K562 (cell line): ENCODE measurements around the gene ARHGAP42. TPM values are rescaled to one million over a fixed set of nuclear protein-coding genes. Genes with fewer than 3 reads are reported as not detected.

Experiments
- ATAC-seq: fragments of 200-7000 bp; cut with Tn5 transposase; 3 replicates; pipeline ENCODE4 v1.9.1; 2020; ENCODE audit warnings: moderate library complexity
- BruUV-seq: library from RNA; stranded (reverse); fragments of 400-500 nt; replicated peaks from 2 replicates; lab custom pipeline; 2021; lab: Mats Ljungman, UMichigan
- CTCF ChIA-PET: fragments of 300-600 bp; formaldehyde crosslinking; extraction: SDS; loops from one replicate; lab custom pipeline; 2021; ENCODE audit warnings: low intra/inter-chr PET ratio; lab: Yijun Ruan, JAX
- POLR2A ChIA-PET: fragments of 300-600, 350-650 bp; sonication (Branson Sonifier 250); formaldehyde crosslinking; extraction: SDS; loops from one replicate; lab custom pipeline; 2021; ENCODE audit warnings: antibody characterized with exemption, inconsistent platforms; lab: Yijun Ruan, JAX
- DNase-seq, 4 experiments: peaks; one replicate each; pipeline versions ENCODE4 v3.0.0 to v3.0.0-alpha.2; 2011 to 2018; ENCODE audit warnings: low spot score in 3 of 4, mixed read lengths in 3 of 4; ENCODE audit errors: extremely low read depth in 1 of 4
- FAIRE-seq: peaks from 2 replicates; lab custom pipeline; 2011; peaks lifted over from hg19 to GRCh38; lab: Jason Lieb, UNC
- H2AFZ ChIP-seq: 2 replicates; pipeline ENCODE4 v1.6.0; 2011; ENCODE audit warnings: low read depth, low read length, control low read depth, inconsistent platforms
- H3K27ac ChIP-seq: fragments of 200-600 bp; 3 replicates; pipeline ENCODE4 v1.8.0; 2011; ENCODE audit warnings: low read depth, mild to moderate bottlenecking, control low read depth, inconsistent platforms, low read length, moderate library complexity, mixed read lengths; ENCODE audit errors: extremely low read depth
- H3K27me3 ChIP-seq, 2 experiments: fragments of 300-600 bp in 1 of 2; 2 replicates in 1 of 2; 3 replicates in 1 of 2; pipeline versions ENCODE4 v1.6.0 to v1.8.0; 2011; ENCODE audit warnings: inconsistent platforms in 2 of 2, low read length in 2 of 2, mild to moderate bottlenecking in 1 of 2, mixed read lengths in 1 of 2, moderate library complexity in 1 of 2; ENCODE audit not compliant: control insufficient read depth in 2 of 2, insufficient read depth in 2 of 2
- H3K36me3 ChIP-seq: fragments of 300-600 bp; 3 replicates; pipeline ENCODE4 v1.8.0; 2011; ENCODE audit warnings: mild to moderate bottlenecking, low read length, inconsistent platforms; ENCODE audit not compliant: control insufficient read depth, insufficient read depth
- H3K4me1 ChIP-seq, 2 experiments: fragments of 200-600 bp in 1 of 2; replicated peaks in 1 of 2; 2 replicates in 1 of 2; 3 replicates in 1 of 2; pipeline versions ENCODE4 v1.5.1 to v1.8.0; 2011; ENCODE audit warnings: inconsistent platforms in 2 of 2, low read length in 2 of 2, mild to moderate bottlenecking in 1 of 2, mixed read lengths in 1 of 2, moderate library complexity in 1 of 2; ENCODE audit not compliant: control insufficient read depth in 2 of 2, insufficient read depth in 2 of 2
- H3K4me2 ChIP-seq: 2 replicates; pipeline ENCODE4 v1.6.1; 2011; ENCODE audit warnings: low read length, control low read depth, inconsistent platforms, mixed read lengths; ENCODE audit not compliant: insufficient read depth
- H3K4me3 ChIP-seq: fragments of 200-600 bp; sonication (generic), shearing (Covaris generic); 2 replicates; pipeline ENCODE4 v1.5.1; 2016; ENCODE audit warnings: control low read depth, inconsistent platforms
- H3K79me2 ChIP-seq: fragments of 200-600 bp; 3 replicates; pipeline ENCODE4 v1.8.0; 2011; ENCODE audit warnings: low read length, inconsistent platforms; ENCODE audit not compliant: control insufficient read depth, insufficient read depth
- H3K9ac ChIP-seq, 2 experiments: 2 replicates each; pipeline versions ENCODE4 v1.6.0 to v1.6.1; 2011; ENCODE audit warnings: low read depth in 2 of 2, low read length in 2 of 2, control low read depth in 1 of 2, inconsistent platforms in 1 of 2, mild to moderate bottlenecking in 1 of 2, mixed read lengths in 1 of 2; ENCODE audit not compliant: insufficient read depth in 1 of 2
- H3K9me1 ChIP-seq: one replicate; pipeline ENCODE4 v1.6.0; 2011; ENCODE audit warnings: inconsistent platforms, mild to moderate bottlenecking, low read length, moderate library complexity; ENCODE audit not compliant: control insufficient read depth, insufficient read depth
- H3K9me3 ChIP-seq: replicated peaks from 2 replicates; pipeline ENCODE4 v1.5.1; 2011; ENCODE audit warnings: low read depth, low read length, inconsistent platforms; ENCODE audit not compliant: control insufficient read depth, insufficient read depth
- H4K20me1 ChIP-seq: replicated peaks from 2 replicates; pipeline ENCODE4 v1.6.1; 2011; ENCODE audit warnings: low read length, inconsistent platforms, mixed read lengths; ENCODE audit not compliant: control insufficient read depth, insufficient read depth
- CAMTA2 ChIP-seq: fragments of 250-450 bp; sonication (Bioruptor Pico); conservative IDR thresholded peaks from 2 replicates; pipeline ENCODE4 v1.5.1; 2022
- JUN ChIP-seq, 2 experiments: sonication (generic) in 1 of 2; formaldehyde crosslinking in 1 of 2; IDR thresholded peaks; 2 replicates each; pipeline versions ENCODE4 v1.6.1 to v1.8.0; 2012 to 2022; ENCODE audit warnings: borderline replicate concordance in 2 of 2, mild to moderate bottlenecking in 2 of 2, improper control_type of control experiment in 1 of 2, low read depth in 1 of 2, low read length in 1 of 2, missing genetic modification reagents in 1 of 2
- KDM4B ChIP-seq, 2 experiments: fragments of 450-650 bp in 1 of 2; sonication (generic) in 1 of 2; IDR thresholded peaks; 2 replicates each; pipeline ENCODE4 v1.6.1; 2016 to 2017; ENCODE audit warnings: borderline replicate concordance in 2 of 2, antibody characterized with exemption in 1 of 2, low read depth in 1 of 2, mild to moderate bottlenecking in 1 of 2
- NR3C1 ChIP-seq: sonication (generic); formaldehyde crosslinking; IDR thresholded peaks from 2 replicates; pipeline ENCODE4 v1.8.1; 2022; ENCODE audit warnings: missing genetic modification reagents
- SRF ChIP-seq, 2 experiments: fragments of 250-450, 450-650 bp in 1 of 2; sonication (Bioruptor Pico) in 1 of 2; sonication (generic) in 1 of 2; formaldehyde crosslinking; IDR thresholded peaks; 2 replicates each; pipeline versions ENCODE4 v1.5.0 to v1.5.1; 2020 to 2022; ENCODE audit warnings: mild to moderate bottlenecking in 1 of 2, missing genetic modification reagents in 1 of 2
- SRSF1 ChIP-seq: fragments of 200-400 bp; formaldehyde crosslinking; IDR thresholded peaks from 2 replicates; pipeline ENCODE4 v1.6.1; 2017; ENCODE audit warnings: mild to moderate bottlenecking, low read depth, low read length, moderate library complexity
- TARDBP ChIP-seq: fragments of 450-650 bp; IDR thresholded peaks from 2 replicates; pipeline ENCODE4 v1.6.1; 2016
- ZBED1 ChIP-seq: IDR thresholded peaks from 2 replicates; pipeline ENCODE4 v1.6.1; 2014
- ZBTB11 ChIP-seq, 3 experiments: fragments of 200-800 bp in 1 of 3; fragments of 250-450 bp in 1 of 3; fragments of 450-650 bp in 1 of 3; sonication (Bioruptor Pico) in 1 of 3; sonication (Bioruptor generic) in 1 of 3; formaldehyde crosslinking in 1 of 3; IDR thresholded peaks; 2 replicates each; pipeline versions ENCODE4 v1.6.1 to v1.8.0; 2016 to 2022; ENCODE audit warnings: mild to moderate bottlenecking in 2 of 3, missing genetic modification characterization in 2 of 3, missing compliant biosample characterization in 1 of 3, moderate library complexity in 1 of 3
- ZMIZ1 ChIP-seq, 2 experiments: fragments of 150-350 bp in 1 of 2; IDR thresholded peaks; 2 replicates each; pipeline ENCODE4 v1.6.1; 2012 to 2016; ENCODE audit warnings: low read depth in 2 of 2, low read length in 2 of 2, mild to moderate bottlenecking in 1 of 2, moderate library complexity in 1 of 2
- ZNF57 ChIP-seq: fragments of 450-650 bp; formaldehyde crosslinking; IDR thresholded peaks from 2 replicates; pipeline ENCODE4 v1.4.0; 2020; ENCODE audit warnings: mild to moderate bottlenecking, moderate library complexity
- WGBS: fragments of 100-300 bp; shearing (Covaris generic); methylation state at CpG from one replicate; pipeline ENCODE4 v1.1.6; 2016; ENCODE audit warnings: low coverage, mixed read lengths; ENCODE audit not compliant: insufficient coverage; ENCODE audit errors: missing lambda C conversion rate; 5-methylcytosine and 5-hydroxymethylcytosine counted together
- in situ Hi-C: fragments of 300-500 bp; cut with MboI; formaldehyde crosslinking; loops from 4 replicates; pipeline ENCODE4 v1.15.0; 2018; ENCODE audit warnings: inconsistent platforms, mixed read lengths
- intact Hi-C: fragments of 100-400 bp; cut with micrococcal nuclease; formaldehyde crosslinking; loops from 2 replicates; pipeline ENCODE4 v1.14.2; 2022
- polyA plus RNA-seq, 8 experiments: library from polyadenylated mRNA; depleted of rRNA in 4 of 8; stranded (reverse) in 5 of 8; unstranded in 3 of 8; fragments of >200 nt; fragmentation: Nextera tagmentation in 2 of 8; fragmentation: Illumina TruSeq in 1 of 8; extraction: Ambion mirVana in 2 of 8; extraction: Trizol in 1 of 8; gene quantifications; 2 replicates each; pipeline versions ENCODE4 v1.2.1 to v1.2.3, GENCODE V29; 2011 to 2014; ENCODE audit warnings: inconsistent platforms in 1 of 8, missing spikeins in 1 of 8
- total RNA-seq, 7 experiments: library from RNA; depleted of rRNA in 6 of 7; stranded (reverse); fragments of >200 nt in 6 of 7; fragmentation: Illumina TruSeq in 2 of 7; extraction: Trizol in 2 of 7; gene quantifications; 2 replicates each; pipeline versions ENCODE4 v1.2.1 to v1.2.3, GENCODE V29; 2011 to 2021; ENCODE audit warnings: low replicate concordance in 1 of 7

The ARHGAP42 gene
- total and polyA plus RNA-seq, 9 of the 15 experiments (the other 6 are each of a cell fraction or from before 2014, with no cell fraction given), result 0.95 to 6.1 (median 2.4) TPM

DNA sequence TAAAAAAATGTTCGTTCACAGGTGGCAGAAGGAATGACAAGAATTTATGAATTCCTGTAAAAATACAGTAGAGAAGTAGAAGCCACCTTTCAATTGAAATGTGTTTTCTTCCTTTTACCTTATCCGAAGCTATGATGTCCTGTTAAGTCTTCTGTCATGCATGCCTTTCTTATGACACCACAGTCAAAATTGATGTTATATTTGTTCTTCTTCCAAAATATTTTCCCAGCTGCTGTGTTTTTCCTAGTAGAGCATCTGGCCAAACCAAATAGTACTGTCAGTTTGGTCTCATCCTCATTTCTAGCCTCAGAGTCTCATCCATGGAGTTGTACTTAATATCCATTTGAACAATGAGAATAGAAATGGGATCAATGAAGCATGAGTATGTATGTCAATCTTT is 236.5 kb downstream of the ARHGAP42 start (continued):
- TF ChIP-seq ZMIZ1 (IDR thresholded peaks at IDR 0.05; ENCODE audit: low read depth in 2 of 2, low read length in 2 of 2), result no peak
- TF ChIP-seq SRF (CRISPR knock-in tag; IDR thresholded peaks at IDR 0.05), result no peak
- TF ChIP-seq TARDBP, result no peak
- no peak for TF ChIP-seq SRSF1

DNA sequence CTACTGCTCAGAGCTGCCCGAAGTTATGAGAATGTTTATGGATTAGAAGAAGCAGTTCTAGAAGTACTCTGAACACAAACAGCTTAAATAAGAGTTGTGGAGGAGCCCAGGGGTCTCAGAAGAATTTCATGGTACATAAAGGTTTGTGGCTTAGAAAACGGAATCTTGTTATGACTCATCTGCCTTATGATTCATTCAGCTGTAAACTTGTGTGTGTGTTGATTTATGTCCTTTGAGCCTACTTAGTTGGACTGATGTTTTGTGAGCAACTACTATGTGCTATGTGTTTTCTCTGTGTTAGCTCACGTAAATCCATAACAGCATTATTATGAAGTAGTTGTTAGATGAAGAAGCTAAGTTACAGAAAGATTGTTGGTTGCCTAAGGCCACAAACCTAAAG is 238.8 kb downstream of the ARHGAP42 start:
- Histone ChIP-seq H3K4me3 (no peak overlapping the region), H3K9me1 (no peaks in the 10 kb centered on the region), H2AFZ (no peak overlapping the region), H3K36me3 (no peaks in the 10 kb centered on the region), H3K9ac (no peak overlapping the region), H3K27me3 (no peaks in the 10 kb centered on the region), H4K20me1 (no peaks in the 10 kb centered on the region), H3K4me2 (no peak overlapping the region), H3K9me3 (no peaks in the 10 kb centered on the region), H3K4me1 (no peaks in the 10 kb centered on the region), H3K27ac (no peak overlapping the region), H3K79me2 (no peaks in the 10 kb centered on the region)
- peak; percentile 47; the same call in 1 of the 3 replicates for ATAC-seq
- WGBS, result 22% methylated on average over 3 of the region's 3 CpGs
- no TSS peak for BruUV-seq
- ChIA-PET CTCF (no interaction called here), POLR2A (interaction anchor here (1.5 kb wide), 2 partner anchors 9 to 342 kb away, joined by 4 to 5 read pairs; no protein-coding TSS in a partner anchor)
- peak; percentile 37 for FAIRE-seq
- intact Hi-C loops, result no loop called here
- DNase-seq, result peak in 2 of 4 experiments; percentile 8 to 21
- in situ Hi-C loops, result no loop called here
- TF ChIP-seq ZNF57 (CRISPR knock-in tag), result no peak
- TF ChIP-seq CAMTA2, result no peak
- peak; percentile 70; the same call in 1 of the 2 replicates for TF ChIP-seq JUN (IDR thresholded peaks at IDR 0.05; ENCODE audit: borderline replicate concordance, low read depth, low read length)
- no peak for TF ChIP-seq JUN (CRISPR knock-in tag; IDR thresholded peaks at IDR 0.05; ENCODE audit: borderline replicate concordance)
- no peak for TF ChIP-seq ZBED1
- no peak for TF ChIP-seq ZBTB11 (CRISPR knock-in tag; IDR thresholded peaks at IDR 0.05)
- no peak for TF ChIP-seq KDM4B (IDR thresholded peaks at IDR 0.05; ENCODE audit: borderline replicate concordance in 2 of 2, low read depth in 1 of 2)
- no peak for TF ChIP-seq NR3C1 (CRISPR knock-in tag)
